Activated effector memory CD4-positive, alpha-beta T cell treated with anti-CD3 and anti-CD28 coated beads, Interleukin-2, amount 50 U/mL, for 16 hours (primary cell): ENCODE results near the gene RAC3.

ENCODE experiments used
- DNase-seq: peaks from one replicate; pipeline ENCODE4 v3.0.0-alpha.2; 2020

RAC3 gene

GRCh38 chr17:82079001-82079677 is 47.7 kb downstream of the RAC3 start:
- DNase-seq, result no peak

DNA sequence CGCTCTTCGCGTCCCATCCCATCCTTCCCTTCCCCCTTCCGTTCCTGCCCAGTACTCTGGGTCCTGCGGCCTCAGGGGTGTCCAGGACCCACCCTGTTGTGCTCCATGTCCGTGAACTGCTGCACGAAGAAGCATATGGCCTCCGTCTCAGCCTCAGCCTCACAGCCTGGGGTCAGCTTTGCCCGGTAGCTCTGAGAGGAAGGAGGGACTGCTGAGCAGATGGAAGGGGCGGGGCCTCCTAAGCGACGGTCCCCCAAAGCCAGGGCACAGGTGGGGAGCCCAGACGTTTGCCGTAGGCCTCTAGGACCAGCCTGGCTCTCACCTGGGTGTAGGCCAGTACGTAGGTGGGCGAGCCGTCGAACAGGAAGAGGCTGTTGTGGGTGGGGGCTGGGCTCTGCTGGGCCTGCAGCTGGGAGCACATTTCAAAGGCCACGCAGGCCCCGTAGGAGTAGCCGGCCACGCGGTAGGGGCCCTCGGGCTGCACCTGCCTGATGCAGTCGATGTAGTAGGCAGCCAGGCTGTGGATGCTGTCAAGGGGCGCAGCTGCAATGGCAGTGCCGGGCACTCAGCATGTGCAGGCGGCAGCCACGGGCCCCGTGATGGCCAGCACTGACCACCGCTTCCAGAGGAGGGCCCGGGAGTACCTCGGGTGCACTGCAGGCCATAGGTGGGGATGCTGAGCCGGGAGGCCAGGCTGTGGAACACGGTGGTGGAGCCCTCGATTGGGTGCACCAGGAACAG is 48.7 kb downstream of the RAC3 start:
- no peak for DNase-seq

GRCh38 chr17:82080789-82081464 is 49.4 kb downstream of the RAC3 start:
- no peak for DNase-seq

- DNase-seq, result no peak
Observed at GRCh38 chr17:82081546-82081945, 50.1 kb downstream of the RAC3 start.

DNA sequence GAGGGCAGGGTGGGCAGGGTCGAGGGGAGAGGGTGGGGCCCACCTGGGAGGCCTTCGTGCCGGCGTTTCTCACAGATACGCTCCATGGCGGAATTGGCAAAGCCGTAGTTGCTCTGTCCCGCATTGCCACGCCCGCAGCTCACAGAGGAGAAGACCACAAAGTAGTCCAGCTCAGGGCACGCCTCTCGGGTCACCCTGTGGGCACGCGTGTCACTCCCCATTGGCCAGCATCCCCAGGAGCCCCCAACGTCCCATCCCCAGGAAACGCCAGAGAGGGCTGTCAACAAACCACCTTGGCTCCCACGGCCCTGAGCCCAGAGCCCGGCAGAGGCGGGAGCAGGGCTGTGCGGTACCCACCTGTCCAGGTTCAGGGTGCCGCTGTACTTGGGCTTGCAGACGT is 50.5 kb downstream of the RAC3 start:
- DNase-seq, result no peak

DNA sequence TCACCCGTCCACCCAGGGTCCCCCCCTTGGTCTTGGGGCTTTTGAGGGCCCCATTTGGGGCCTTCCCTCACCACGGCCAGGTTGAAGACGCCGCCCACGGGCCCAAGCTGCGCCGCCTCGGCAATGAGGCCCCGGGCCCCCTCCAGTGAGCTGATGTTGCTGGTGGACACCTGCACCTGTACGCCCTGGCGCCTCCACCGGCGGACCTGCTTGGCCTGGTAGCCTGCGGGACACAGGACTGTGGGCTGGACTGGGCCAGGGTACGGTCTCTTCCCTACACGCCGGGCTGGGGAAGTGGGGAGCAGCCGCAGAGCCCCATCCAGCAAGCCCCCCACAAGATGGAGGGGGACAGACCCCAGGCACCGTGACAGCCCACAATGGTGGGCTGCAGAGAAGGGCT is 51.0 kb downstream of the RAC3 start:
- DNase-seq, result no peak

- DNase-seq, result no peak
Observed at GRCh38 chr17:82083009-82083408, 51.5 kb downstream of the RAC3 start.
